Motor neuron (in vitro differentiated cells): ENCODE data around the gene IFITM1. TPM values are rescaled to one million over a fixed set of nuclear protein-coding genes. Genes with fewer than 3 reads are reported as not detected.
"Not testable (repeated sequence)": the region's sequence is repeated elsewhere in the genome, so short reads cannot be mapped to it uniquely, and the experiment has no call there.

ENCODE experiments used
- ATAC-seq, 8 experiments: fragments of 200-7000 bp; cut with Tn5 transposase; replicated peaks in 6 of 8; 2 replicates each; pipeline ENCODE4 v1.8.0; 2021; ENCODE audit warnings: mild to moderate bottlenecking in 8 of 8, moderate library complexity in 8 of 8
- H3K27ac ChIP-seq, 2 donors: fragments of 250-450 bp; sonication (Bioruptor Pico); 2 replicates each; pipeline ENCODE4 v1.9.0; 2021; ENCODE audit warnings: antibody characterized with exemption in 2 of 2, mild to moderate bottlenecking in 2 of 2, moderate library complexity in 1 of 2
- H3K4me1 ChIP-seq, 2 donors: fragments of 250-450 bp; sonication (Bioruptor Pico); replicated peaks in 1 of 2; 2 replicates each; pipeline ENCODE4 v1.6.1; 2021; ENCODE audit warnings: antibody characterized with exemption in 2 of 2, mild to moderate bottlenecking in 2 of 2, moderate library complexity in 1 of 2
- H3K4me3 ChIP-seq, 5 donors: fragments of 250-450 bp; sonication (Bioruptor Pico); 2 replicates each; pipeline ENCODE4 v1.9.0; 2021; ENCODE audit warnings: antibody characterized with exemption in 5 of 5, mild to moderate bottlenecking in 5 of 5, moderate library complexity in 4 of 5
- WGBS, 10 experiments: fragments of 450-650 bp; shearing (Covaris generic); methylation state at CpG; one replicate each; pipeline ENCODE4 v1.0.0; 2022; 5-methylcytosine and 5-hydroxymethylcytosine counted together
- in situ Hi-C, 9 experiments: fragments of 400-800 bp; cut with MboI; loops; one replicate each; pipeline ENCODE4 v1.15.0; 2021; ENCODE audit warnings: low sequenced_read_pairs in 9 of 9, low pct_unique_long_range_greater_than_20kb in 2 of 9; ENCODE audit not compliant: unreplicated experiment in 9 of 9
- total RNA-seq, 8 experiments: library from RNA; unstranded; fragments of 300-600 nt; gene quantifications; 2 replicates each; pipeline versions ENCODE4 v1.2.3 to v1.2.4, GENCODE V29; 2022

IFITM1 gene
- total RNA-seq, 8 experiments from 2014 or later: 0.16 to 1,915 (median 317) TPM; not detected in 3

DNA sequence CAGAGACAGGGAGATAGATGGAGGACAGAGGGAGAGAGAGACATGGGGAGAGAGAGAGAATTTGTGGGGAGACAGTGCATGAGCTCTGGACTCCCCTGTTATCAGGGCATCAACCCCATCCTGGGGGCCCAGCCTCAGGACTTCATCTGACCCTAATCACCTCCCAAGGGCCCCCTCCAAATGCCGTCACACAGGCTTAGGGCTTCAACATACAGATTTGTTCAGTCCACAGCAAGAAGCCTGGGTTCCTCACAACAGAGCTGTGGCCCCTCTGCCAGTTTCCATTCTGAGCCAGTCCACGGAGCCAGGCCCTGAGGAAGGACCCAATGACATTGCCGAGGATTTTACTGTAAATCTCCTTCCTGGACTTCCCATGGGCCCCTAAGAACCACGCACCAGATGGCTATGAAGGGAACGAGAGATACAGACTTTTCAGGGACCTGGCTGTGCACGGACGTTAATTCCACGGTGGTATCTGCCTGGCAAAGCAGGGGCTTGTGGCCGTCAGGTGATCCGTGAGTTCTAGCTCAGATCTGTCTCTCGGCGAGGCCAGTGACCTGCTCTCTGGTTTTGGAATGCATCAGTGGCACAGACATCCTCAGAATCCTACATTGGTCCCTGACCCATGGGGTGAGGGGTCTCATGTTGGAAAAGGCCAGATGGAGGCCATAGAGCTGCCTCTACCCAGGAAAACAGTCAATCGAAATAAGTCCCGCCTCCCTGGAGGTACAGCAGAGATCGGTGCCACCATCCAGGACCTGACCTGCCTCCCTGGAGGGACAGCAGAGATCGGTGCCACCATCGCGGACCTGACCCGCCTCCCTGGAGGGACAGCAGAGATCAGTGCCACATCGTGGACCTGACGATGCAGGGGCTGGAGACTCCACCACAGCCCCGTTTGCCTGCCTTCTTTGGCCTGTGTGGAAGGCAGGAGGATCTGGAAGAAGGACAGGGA, 46.8 kb downstream of the IFITM1 start:
- no peak overlapping the region for H3K4me3 ChIP-seq
- peak in 3 of 8 experiments; percentile 1 to 17 (median 4) for ATAC-seq
- peaks cover 5 to 15% of the 10 kb centered on the region in 2 donors for H3K4me1 ChIP-seq
- H3K27ac ChIP-seq: peak overlapping the region in 1 of 2 donors; percentile 76
- WGBS, 10 experiments: 70 to 95% (median 78%) methylated on average over 1 to 12 of the region's 22 CpGs
- in situ Hi-C loops: no loop called here

DNA sequence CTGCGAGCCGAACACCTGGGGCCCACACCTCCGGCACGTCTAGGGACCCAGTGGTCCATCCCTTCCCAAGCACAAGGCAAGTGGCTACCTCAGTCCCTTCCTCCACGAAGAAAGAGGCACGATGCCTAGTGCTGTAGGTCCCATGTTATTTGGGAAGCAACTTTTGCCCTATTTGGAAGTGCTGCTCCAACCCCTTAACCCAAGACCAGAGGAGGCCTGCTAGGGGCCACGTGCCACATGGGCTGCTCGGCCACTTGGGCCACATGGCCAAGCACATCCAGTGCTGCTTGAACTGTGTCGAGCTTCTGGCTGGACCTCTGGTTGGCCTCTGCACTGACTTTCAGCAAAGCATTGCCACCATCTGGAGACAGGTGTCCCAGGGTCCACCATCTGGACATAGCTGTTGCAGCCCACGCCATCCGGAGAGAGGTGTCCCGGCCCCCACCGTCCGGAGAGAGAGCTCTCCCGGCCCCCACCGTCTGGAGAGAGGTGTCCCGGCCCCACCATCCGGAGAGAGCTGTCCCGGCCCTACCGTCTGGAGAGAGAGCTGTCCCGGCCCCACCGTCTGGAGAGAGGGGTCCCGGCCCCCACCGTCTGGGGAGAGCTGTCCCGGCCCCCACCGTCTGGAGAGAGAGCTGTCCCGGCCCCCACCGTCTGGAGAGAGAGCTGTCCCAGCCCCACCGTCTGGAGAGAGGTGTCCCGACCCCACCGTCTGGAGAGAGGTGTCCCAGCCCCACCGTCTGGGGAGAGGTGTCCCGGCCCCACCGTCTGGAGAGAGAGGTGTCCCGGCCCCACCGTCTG, 49.0 kb downstream of the IFITM1 start:
- Histone ChIP-seq H3K4me3 (no peak overlapping the region), H3K4me1 (peaks cover 3 to 14% of the 10 kb centered on the region in 2 donors), H3K27ac (no peak overlapping the region)
- no peak for ATAC-seq
- 0 to 82% methylated on average over 1 to 4 of the region's 36 CpGs; no CpG with 5 or more reads in 8 of the 10 experiments for WGBS, 10 experiments
- in situ Hi-C loops: no loop called here

DNA sequence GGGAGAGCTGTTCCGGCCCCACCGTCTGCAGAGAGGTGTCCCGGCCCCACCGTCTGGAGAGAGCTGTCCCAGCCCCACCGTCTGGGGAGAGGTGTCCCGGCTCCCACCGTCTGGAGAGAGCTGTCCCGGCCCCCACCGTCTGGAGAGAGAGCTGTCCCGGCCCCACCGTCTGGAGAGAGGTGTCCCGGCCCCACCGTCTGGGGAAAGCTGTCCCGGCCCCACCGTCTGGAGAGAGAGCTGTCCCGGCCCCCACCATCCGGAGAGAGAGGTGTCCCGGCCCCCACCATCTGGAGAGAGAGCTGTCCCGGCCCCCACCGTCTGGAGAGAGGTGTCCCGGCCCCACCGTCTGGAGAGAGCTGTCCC, 49.6 kb downstream of the IFITM1 start:
- ATAC-seq, H3K27ac ChIP-seq, H3K4me3 ChIP-seq, in situ Hi-C loops: not testable (repeated sequence)
- peaks cover 6 to 14% of the 10 kb centered on the region in 2 donors for H3K4me1 ChIP-seq
- WGBS, 10 experiments: no CpG with 5 or more reads among the region's 22 CpGs

DNA sequence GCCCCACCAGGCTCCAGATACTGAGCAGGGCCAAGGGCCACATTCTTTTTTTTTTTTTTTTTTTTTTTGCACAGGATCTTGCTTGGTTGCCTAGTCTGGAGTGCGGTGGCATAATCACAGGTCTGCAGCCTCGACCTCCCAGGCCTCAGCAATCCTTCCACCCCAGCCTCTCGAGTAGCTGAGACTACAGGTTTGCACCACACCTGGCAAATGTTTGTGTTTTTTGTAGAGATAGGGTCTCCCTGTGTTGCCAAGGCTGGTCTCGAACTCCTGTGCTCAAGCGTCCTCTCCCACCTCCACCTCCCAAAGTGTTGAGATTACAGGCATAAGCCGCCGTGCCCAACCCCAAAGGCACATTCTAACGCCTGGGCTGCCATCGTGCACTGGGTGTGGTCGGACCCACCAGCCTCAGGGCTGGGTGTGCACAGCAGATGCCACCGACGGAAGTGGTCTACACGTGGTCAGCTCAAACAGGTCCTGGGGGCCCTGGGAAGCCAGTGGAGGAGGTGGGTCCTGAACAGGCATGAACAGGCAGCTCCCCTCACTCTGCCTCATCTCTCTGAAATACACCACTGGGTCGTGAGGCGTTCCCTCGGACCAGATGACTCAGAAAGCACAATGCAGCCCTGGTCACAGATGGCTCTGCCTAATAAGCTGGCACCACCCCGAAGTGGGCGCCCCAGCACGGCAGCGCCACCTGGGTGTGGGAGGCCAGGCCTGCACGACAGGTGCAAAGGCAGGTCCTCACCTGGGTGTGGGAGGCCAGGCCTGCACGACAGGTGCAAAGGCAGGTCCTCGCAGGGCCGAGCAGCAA, 50.3 kb downstream of the IFITM1 start:
- H3K27ac ChIP-seq: no peak overlapping the region
- 21 to 100% (median 71%) methylated on average over 1 to 6 of the region's 24 CpGs; no CpG with 5 or more reads in 6 of the 10 experiments for WGBS, 10 experiments
- ATAC-seq: peak in 3 of 8 experiments; percentile 69 to 80 (median 69)
- H3K4me3 ChIP-seq: no peak overlapping the region
- peaks cover 8 to 12% of the 10 kb centered on the region in 2 donors for H3K4me1 ChIP-seq
- in situ Hi-C loops: no loop called here

Other genes with a start within 250 kb of the IFITM1 start
- not detected for gene SCGB1C1, start 121.0 kb upstream of the IFITM1 start, total RNA-seq
- gene BET1L, start 106.6 kb upstream of the IFITM1 start, total RNA-seq: 10 to 100 TPM; 17.7 to 35.6 (median 31.3) TPM
- gene RIC8A, start 106.3 kb upstream of the IFITM1 start, total RNA-seq: 10 to 100 TPM; 39.0 to 94.0 (median 64.1) TPM
- gene SIRT3, start 77.7 kb upstream of the IFITM1 start, total RNA-seq: 10 to 100 TPM; 15.1 to 35.0 (median 16.6) TPM
- 100 to 1,000 TPM; 106 to 155 (median 141) TPM for gene PSMD13, start 77.1 kb upstream of the IFITM1 start, total RNA-seq
- under 1 TPM in 4 of 8 experiments, not detected in 4; 0.14 to 0.33 (median 0.16) TPM for gene NLRP6, start 35.6 kb upstream of the IFITM1 start, total RNA-seq
- gene PGGHG, start 24.9 kb upstream of the IFITM1 start, total RNA-seq: 10 to 100 TPM in 2 of 8 experiments, 1 to 10 TPM in 3, under 1 TPM in 3; 0.60 to 40.6 (median 3.3) TPM
- 1 to 10 TPM in 2 of 8 experiments, under 1 TPM in 1, not detected in 5; 0.51 to 1.5 (median 1.1) TPM for gene IFITM5, start 14.5 kb upstream of the IFITM1 start, total RNA-seq
- gene IFITM2, start 6.2 kb upstream of the IFITM1 start, total RNA-seq: 100 to 1,000 TPM in 4 of 8 experiments, 10 to 100 TPM in 1, 1 to 10 TPM in 2, under 1 TPM in 1; 0.38 to 809 (median 64.6) TPM
- gene IFITM3, start 6.8 kb downstream of the IFITM1 start, total RNA-seq: 1,000 to 10,000 TPM in 1 of 8 experiments, 100 to 1,000 TPM in 3, 10 to 100 TPM in 1, 1 to 10 TPM in 3; 1.1 to 1,534 (median 213) TPM
- 100 to 1,000 TPM in 1 of 8 experiments, 10 to 100 TPM in 6, 1 to 10 TPM in 1; 9.7 to 103 (median 70.9) TPM for gene B4GALNT4, start 55.5 kb downstream of the IFITM1 start, total RNA-seq
- gene PKP3, start 80.2 kb downstream of the IFITM1 start, total RNA-seq: 10 to 100 TPM in 1 of 8 experiments, 1 to 10 TPM in 3, under 1 TPM in 3, not detected in 1; 0.21 to 24.4 (median 3.2) TPM
- 100 to 1,000 TPM in 1 of 8 experiments, 10 to 100 TPM in 7; 19.5 to 131 (median 28.5) TPM for gene SIGIRR, start 101.0 kb downstream of the IFITM1 start, total RNA-seq
- gene ANO9, start 128.0 kb downstream of the IFITM1 start, total RNA-seq: 1 to 10 TPM in 3 of 8 experiments, under 1 TPM in 4, not detected in 1; 0.11 to 4.3 (median 0.60) TPM
- 10 to 100 TPM; 11.4 to 37.9 (median 21.2) TPM for gene PTDSS2, start 136.2 kb downstream of the IFITM1 start, total RNA-seq
- gene RNH1, start 193.2 kb downstream of the IFITM1 start, total RNA-seq: 100 to 1,000 TPM in 4 of 8 experiments, 10 to 100 TPM in 4; 55.8 to 181 (median 94.8) TPM
- 10 to 100 TPM; 38.5 to 96.1 (median 57.2) TPM for gene HRAS, start 221.5 kb downstream of the IFITM1 start, total RNA-seq
- 1 to 10 TPM in 6 of 8 experiments, under 1 TPM in 2; 0.75 to 7.6 (median 1.8) TPM for gene LRRC56, start 223.5 kb downstream of the IFITM1 start, total RNA-seq
- 1 to 10 TPM in 4 of 8 experiments, under 1 TPM in 4; 0.29 to 5.4 (median 0.88) TPM for gene LMNTD2, start 246.7 kb downstream of the IFITM1 start, total RNA-seq
- 10 to 100 TPM in 1 of 8 experiments, 1 to 10 TPM in 7; 4.6 to 10.4 (median 7.0) TPM for gene RASSF7, start 246.9 kb downstream of the IFITM1 start, total RNA-seq